ENCODE measurements around the gene TSEN2.
"Not testable (repeated sequence)": the region's sequence is repeated elsewhere in the genome, so short reads cannot be mapped to it uniquely, and the experiment has no call there.

Gene TSEN2

DNA sequence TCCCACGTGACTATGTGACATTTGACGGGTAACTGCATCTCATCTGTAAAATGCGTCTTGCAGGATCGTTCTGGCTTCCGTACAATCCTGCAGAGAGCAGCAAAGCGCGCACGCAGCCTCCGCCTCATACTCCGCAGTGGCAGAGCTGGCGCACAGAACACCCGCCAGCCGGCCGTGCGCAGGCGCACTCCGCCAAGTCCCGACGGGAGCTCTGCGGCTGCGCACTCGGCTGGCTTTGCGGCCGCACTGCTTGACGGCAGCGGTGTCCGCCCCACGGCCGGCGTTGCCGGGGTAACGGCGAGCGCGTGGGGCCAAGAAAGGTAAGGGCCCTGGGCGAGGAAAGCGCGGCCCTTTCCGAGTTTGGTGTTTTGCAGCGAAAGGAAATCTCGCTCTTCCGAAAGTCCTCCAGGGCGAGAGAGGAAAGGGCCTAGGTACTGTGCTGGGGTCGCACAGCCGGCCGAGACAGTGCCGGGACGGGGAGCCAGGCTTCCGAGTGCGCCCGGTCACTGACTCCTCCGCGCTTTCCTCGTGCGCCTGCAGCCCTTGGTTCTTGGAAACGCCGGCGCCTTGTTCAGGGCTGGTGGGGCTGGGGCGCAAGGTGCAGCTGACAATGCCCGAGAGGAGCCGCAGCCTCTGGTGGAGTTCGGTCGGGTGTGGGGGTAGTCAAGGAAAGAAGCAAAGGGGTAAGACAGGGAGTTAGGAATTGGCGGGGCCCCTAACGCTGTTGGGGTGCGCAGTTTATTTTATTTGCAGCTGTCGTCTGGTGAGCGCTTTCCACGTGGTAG lies at the start of gene TSEN2:
Gene TSEN2, plus strand, starts transcription at position 283 of the 785 bp plus-strand sequence. CDS start 5,321 bp downstream, outside the sequence.
- peak; percentile 89 for DNase-seq (ENCODE audit: low read depth)

DNA sequence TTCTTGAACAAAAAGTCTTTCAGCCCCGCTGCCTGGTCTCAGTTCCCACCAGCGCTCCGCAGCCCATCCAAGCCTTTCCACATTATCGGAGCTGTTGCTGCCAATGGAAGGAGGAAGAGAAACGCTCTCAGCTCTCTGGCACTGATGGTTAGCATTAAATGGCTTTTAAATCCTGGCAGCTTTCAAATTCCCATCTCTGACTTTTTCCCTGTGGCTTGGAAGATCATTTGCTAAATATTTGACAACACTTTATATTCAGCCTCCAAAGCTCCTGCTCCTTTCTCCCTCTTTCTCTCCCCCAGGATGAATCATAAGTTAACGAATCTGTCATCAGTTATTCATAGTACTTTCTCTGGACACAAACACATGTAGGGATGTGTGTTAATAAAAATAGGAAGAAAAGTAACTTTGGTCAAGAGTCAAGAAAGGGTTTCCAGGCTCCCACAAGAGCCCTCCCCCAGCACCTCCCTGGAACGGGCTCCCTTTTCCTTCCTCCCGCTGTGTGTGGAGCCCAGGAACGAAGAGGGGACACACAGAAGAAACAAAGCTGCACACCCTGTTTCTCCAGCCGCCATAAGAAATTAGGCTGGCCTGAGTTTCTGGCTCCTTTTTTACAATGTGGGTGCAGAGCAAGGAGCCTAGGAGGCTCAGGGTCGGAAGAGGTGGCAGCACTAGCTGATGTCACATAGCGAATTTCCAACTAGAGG lies 47.6 kb upstream of the TSEN2 start:
- no peak for DNase-seq (ENCODE audit: low read depth)

DNA sequence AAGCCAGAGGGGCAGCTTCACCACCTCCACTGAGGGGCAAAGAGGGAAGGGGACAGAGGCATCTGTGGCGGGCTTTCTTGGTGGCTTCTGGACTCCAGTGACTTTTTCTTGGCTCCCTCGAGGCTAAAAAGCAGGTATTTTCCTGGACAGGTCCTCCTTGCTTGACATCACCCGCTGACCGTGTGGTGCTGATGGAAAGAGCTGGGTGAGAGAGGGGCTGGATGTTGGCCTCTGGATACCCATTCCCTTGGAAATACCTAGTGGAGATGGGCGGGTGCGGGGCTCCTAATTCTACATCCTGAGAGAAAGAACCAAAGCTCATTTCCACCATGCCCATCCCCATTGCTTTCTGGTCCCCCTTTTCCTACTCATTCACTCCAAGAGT lies 47.1 kb upstream of the TSEN2 start:
- DNase-seq (ENCODE audit: low read depth), result no peak

DNA sequence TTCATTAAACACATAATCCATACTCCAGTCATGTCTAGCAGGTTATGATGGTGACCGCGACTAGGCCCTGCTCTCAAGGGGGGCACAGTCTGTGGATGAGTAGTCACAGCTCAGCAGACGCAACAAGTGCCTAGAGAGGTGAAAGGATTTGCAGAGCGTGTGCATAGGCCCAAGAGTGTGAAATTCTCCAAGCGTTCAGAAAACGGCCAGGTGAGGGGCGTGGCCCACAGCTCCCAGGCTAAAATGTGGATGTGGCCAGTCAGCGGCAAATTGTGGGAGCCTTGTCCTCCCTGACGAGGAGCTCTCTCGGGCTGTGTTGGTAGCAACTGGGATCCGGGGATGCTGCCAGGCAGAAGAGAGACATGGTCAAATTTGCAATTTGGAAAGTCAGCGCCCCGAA lies 46.4 kb upstream of the TSEN2 start:
- no peak for DNase-seq (ENCODE audit: low read depth)

DNA sequence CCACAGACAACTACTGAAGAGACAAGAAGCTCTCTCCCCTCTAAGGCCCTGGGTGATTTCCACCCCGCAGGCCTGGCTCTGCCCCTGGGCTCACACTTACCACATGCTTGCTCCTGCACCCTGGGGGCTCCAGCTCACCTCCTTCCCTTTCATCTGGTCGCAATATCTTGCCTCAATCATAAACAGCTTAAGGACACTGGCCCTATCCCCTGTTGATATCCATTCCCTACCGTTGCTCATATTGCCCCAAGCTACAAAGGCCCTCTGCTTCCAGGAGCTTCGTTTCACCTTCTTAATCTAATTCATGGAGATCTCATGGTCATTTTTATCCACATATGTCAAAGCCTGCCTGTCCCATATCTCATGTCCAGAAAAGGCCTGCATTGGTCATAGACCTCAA lies 46.0 kb upstream of the TSEN2 start:
- DNase-seq (ENCODE audit: low read depth), result no peak

DNA sequence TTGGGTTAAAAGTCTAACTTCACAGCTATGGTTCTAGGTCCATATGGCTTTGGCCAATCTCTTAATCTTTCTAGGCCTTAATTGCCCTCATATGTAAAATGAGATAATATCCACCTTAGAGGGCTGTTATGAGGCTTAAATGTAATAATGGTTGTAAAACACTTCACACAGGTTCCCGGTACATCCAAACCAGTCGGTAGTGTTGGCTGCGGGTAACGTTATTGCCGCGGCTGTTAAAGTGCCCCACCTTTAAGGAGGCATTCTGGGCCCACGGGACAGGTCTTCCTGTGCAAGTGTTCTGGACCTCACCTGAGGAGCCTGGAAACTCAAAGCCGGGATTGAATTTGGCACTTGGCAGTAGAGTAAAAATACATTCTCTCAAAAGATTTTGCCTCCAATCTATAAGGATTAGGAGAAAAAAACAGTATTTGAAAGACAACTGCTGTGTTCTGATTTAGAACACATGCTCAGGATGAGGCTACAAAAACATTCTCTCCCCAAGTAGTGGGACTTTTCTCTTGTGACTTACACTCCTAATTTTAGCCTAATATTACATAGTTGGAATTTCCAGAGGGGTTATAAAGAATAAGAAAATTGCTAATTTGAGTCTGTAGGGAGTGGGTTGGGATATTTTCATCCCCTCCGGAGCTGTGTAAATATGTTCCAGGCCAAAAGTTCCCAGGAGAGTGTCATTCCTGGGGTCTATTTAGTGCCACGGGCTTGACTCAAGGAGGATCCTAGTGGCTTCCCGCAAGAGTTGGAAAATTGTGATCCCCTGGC lies 44.9 kb upstream of the TSEN2 start:
- no peak for DNase-seq (ENCODE audit: low read depth)

DNA sequence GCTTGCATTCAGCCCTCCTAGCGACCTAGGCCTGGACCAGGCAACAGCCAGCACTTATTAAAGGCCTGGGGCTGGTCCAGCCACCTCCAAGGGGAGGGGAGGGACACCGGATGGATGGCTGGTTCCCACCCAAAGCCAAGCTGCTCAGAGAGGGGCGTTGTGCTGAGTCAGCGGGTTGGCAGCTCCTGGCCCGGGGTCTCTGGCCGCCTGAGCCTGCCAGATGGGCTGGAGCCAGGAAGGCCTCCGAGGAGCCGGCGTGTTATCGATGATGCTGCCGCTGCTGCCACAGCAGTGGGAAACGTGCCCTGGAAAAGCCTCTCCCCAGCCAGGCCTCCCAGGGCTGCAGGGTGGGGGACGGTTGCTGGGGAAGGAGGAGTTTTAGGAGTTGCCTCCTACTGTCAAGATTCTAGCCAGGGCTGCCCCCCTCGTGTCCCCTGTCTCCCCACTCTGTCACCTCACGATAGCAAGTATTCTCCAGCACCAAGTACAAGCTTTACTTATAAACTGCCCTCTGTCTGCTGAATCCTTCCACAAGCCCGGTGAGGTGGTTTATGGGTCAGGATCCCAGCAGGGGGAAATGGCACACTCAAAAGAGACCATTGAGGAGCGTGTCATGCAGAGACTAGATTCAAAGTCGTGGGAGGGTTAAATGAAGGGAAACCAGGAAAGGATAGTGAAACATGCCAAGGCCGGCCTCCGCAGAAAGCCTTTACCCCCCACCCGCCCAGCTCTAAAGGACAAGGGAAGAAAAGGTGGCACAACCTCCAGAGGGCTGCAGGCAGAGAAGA lies 43.2 kb upstream of the TSEN2 start:
- DNase-seq (ENCODE audit: low read depth), result no peak

DNA sequence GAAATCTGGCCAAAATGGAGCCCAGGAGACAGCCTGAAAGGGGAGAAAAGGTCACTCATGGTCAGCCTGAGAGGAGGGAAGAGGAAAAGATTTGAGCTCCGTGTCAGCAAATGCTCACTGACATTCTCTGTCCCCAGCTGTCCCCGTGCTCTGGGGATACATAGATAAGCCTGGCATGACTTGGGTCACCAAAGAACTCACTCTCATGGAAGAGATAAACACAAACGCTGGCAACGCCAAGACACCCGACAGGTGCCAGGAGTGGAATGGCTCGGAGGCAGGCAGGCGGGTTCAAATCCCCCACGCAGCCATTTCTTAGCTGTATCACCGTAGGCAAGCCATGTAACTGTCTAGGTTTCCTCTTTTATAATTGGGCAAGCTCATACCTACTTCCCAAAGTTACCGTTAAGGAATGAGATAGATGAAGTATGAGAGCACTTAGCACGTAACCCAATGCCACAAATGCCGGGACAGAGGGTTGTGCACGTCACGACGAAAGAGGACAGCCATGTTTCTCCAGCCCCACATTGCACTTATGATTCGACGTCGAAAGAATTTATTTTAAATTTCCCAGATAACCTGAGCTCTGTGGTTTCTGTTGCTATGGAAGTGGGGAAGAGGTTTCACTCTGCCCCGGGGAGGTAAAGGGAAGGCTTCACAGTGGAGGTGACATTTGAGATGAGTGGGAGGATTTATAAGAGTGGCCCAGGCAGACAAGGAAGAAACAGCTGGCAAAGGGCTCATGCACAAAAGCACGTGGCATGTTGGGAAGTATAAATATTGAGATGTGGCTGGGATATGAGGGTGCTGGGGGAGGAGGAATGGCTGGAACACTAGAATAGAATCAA lies 41.4 kb upstream of the TSEN2 start:
- no peak for DNase-seq (ENCODE audit: low read depth)

DNA sequence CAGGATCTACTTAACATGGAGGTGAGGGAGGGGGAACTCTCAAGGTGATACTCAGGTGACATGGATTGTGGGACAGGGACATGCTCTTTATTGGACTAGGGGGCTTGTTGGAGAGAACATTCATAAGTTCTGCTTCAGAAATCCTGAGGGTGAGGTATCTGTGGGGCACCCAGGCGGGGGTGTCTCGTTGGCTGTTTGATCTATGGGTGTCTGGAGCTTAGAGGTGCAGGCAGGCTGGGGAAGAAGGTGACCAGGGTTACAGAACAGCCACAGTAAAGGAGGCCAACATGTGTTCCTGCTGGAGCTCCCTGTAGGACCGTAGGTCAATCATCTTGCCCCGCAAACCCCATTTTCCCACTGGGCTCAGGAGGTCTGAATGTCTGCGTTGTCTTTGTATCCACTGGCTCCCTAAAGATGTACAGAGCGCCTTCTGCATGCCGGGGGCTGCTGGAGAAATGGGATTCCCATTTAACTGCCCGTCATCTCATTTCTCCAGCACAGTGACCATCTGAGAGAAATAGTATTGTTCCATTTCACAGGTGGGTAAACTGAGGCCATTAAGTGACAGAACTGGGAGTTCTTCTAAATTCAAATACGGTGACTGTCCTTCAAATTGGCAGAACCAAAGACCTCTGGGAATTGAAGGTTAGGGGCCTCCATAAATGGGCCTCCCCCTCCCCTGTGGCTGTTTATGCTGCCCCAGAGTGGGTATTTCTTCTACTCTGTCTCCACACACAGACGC lies 40.3 kb upstream of the TSEN2 start:
- no peak for DNase-seq (ENCODE audit: low read depth)

DNA sequence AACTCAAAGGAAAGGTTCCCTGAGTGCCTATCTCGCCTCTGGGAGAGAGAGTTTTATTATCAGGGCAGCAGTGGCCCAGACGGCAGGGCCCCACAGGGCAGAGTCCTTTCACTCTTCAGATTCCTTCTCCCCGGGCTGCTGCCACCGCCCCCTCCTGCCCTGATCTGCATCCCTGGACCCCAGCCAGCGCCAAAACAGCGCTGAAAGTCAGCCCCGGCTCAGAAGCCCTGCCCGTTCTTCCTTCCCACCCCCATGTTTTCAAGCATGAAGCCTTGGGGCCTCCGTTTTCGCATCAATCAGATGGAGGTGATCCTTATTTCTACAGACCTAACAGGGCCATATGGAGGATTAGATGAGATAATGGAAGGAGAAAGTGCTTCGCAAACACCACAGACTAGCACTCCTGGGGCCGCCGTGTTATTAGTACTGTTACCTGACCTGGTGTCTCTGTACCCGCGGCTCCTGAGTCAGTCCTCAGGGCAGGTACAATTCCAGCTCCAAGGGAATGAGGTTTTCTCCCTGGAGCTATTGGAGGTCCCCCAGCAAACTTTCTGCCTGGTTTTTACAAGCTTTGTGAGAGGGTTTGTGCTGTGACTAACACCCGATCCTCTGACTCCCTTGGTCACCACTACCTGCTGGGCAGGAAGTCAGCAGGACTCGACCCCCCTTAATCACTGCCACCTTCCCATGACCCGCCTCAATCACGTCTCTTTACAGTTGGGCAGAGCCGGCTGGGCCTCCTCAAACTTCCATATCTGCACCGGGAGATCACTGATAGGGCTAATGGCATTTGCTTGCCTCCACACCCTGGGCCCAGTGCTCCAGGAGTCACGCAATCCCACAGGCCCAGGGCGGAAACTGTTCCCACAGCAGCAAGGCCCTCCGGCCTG lies 39.5 kb upstream of the TSEN2 start:
- no peak for DNase-seq (ENCODE audit: low read depth)

DNA sequence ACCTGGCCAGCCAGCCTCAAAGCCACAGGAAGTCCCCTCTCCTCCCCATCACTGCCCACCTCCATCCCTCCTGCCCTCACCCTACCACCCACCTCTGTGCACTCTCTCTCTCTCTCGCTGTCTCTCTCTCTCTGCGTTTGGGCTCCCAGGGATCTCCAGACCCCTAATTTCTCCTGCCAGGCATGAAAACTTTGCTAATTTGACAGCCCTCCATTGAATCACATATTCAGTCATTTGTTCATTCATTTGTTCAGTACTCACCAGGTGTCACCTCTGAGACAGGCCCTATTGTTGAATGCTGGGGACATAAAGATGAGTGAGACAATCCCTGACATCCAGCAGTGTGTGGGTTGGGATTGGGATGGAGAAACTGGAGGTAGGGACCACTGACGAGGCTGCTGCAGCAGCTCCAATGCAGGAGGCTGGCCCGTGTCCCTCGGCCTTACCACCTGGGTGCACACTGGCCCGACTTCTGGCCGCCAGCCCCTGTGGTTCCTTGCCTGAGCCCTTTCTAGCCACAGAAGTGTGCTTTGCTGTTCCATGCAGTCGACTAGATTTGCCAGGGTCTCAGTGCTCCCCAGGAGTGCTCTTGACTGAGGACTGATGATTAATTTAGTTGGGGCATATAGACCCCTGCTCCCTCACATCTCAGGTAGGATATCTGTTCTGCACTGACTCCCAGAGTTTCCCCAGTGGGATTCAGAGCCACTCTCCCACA lies 38.6 kb upstream of the TSEN2 start:
- no peak for DNase-seq (ENCODE audit: low read depth)

DNA sequence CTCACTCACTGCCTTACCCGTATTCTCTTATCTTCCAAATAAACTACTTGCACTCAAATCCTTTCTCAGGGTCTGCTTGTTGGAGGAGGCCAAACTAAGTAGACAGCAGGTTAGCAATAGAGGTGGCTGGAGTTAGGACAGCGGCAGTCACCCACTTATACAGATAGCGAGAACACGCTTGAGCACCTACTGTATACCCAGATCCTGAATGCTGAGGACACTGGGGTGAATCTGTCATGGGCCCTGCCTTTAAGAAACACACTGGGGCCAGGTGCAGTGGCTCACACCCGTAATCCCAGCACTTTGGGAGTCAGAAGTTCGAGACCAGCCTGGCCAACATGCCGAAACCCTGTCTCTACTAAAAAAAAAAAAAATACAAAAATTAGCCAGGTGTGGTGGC lies 38.0 kb upstream of the TSEN2 start:
- DNase-seq (ENCODE audit: low read depth), result no peak

DNA sequence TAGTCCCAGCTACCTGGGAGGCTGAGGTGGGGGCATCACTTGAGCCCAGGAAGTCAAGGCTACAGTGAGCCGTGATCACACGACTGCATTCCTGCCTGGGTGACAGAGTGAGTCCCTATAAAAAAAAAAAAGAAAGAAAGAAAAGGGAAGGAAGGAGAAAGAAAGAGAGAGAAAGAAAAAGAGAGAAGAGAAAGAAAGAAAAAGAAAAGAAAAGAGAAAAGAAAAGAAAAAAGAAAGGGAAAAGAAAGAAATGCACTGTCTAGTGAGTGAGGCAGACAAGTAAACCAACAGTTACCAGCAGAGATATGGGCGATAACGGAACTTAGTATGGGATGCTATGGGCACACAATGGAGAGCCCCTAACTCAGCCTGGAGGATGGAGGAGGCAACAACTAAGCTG lies 37.2 kb upstream of the TSEN2 start:
- DNase-seq (ENCODE audit: low read depth), result no peak

DNA sequence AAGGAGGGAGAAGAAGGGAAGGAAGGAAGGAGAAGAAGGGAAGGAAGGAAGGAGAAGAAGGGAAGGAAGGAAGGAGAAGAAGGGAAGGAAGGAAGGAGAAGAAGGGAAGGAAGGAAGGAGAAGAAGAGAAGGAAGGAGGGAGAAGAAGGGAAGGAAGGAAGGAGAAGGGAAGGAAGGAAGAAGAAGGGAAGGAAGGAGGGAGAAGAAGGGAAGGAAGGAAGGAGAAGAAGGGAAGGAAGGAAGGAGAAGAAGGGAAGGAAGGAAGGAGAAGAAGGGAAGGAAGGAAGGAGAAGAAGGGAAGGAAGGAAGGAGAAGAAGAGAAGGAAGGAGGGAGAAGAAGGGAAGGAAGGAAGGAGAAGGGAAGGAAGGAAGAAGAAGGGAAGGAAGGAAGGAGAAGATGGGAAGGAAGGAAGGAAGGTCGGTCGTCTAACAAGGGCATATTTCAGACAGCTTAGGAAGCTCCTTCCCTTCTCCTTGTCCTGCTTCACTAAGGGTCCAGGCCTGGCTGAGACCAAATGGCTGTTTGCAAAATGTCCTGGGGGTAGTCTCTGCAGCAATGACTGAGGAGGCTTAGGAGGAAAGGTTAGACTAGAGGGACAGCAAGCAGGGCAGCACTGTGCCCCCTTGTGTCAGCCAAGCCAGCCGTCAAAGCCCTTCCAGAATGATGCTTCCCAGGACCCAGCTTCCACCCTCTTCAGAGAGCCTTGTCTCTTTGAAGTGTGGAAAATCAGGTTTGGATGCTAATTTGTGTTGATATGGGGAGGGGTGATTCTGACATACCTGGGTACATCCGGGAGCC lies 35.7 kb upstream of the TSEN2 start:
- not testable (repeated sequence) for DNase-seq (ENCODE audit: low read depth)

DNA sequence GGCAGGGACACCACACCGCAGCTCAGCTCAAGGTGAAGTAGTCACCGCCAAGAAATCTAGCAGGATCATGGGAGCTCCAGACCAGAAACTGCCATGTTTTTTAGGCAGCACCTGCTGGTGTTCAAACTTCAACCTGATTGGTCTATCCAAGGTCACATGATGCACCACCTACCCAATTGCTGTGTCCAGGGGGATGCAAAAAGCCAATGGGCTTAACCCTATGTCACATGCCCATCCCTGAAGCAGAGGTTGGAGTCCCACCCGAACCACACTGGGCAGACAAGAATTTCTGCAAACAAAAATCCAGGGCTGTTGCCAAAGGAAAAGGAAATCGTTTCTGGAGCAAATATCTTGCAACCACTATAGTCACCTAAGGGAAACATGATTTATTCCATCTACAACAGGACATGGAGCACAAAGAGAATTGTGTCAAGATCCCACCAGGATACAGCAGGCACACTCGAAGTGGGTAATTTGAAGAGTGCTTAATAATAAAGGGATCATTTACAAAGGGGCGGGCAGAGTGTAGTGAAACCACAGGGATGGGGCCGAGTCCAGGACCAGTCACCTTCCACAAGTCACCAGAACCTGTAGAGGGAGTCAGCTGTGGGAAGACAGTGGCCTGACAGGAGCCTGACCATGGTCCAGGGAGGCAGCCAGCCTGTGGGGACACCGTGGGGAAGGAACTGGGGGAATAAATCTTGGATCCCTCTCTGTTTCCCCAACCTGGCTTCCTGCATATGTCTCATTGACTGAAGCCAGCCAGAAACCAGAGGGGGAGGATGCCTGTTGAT lies 34.2 kb upstream of the TSEN2 start:
- no peak for DNase-seq (ENCODE audit: low read depth)

DNA sequence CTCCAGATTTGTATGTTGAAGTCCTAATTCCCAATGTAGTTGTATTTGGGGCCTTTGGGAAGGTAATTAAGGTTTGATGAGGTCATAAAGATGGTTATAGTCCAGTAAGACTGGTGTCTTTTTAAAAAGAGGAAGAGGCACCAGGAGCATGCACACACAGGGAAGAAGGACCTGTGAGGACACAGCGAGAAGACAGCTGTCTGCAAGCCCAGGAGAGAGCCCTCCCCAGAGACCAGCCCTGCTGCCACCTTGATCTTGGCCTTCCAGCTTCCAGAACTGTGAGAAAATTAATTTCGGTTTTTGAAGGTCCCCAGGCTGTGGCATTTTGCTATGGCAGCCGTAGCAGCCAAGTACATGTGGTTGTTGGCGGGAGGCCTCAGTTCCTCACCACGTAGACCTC lies 32.8 kb upstream of the TSEN2 start:
- no peak for DNase-seq (ENCODE audit: low read depth)

DNA sequence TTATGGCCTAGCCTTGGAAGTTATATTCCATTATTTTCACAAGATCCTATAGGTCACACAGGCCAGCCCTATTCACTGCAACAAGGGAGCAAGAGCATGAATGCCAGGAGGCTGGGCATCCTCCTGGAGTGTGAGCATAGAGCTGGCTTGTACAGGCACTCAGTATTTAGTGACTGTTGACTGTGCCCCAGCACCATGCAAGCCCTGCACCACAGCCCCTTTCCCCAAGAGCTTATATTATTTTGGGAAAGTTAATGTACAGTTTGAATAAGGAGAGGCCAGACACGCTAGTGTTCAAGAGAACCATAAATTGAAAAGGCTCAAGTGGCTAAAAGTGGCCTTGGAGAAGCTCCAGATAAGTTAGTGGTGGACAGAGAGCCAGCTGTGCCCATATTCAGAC lies 32.3 kb upstream of the TSEN2 start:
- DNase-seq (ENCODE audit: low read depth), result no peak
